Fibroblast of skin of right quadriceps (primary cell): ENCODE data around the gene PRKN.

Experiments used
- DNase-seq: peaks from one replicate; pipeline ENCODE4 v3.0.0-alpha.2; 2013

Gene PRKN

DNA sequence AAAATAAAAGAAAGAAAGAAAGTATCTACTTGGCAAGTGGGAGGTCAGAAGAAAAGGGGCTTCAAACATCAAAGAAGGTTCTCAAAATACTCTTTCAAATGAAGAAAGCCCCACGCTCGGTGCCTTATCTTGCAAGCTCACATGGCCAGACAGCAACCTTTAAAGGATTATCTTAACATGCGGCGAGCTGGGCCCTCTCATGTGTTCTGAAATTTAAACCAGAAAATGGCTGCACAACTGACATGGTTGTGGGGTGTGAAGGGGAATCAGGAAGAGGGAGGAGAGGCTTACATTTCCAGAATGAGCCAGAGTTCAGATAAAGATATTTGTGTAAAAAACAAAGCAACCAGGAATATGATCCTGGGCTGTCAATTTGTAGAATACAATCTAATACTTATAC, 363.1 kb downstream of the PRKN start:
- DNase-seq = no peak

DNA sequence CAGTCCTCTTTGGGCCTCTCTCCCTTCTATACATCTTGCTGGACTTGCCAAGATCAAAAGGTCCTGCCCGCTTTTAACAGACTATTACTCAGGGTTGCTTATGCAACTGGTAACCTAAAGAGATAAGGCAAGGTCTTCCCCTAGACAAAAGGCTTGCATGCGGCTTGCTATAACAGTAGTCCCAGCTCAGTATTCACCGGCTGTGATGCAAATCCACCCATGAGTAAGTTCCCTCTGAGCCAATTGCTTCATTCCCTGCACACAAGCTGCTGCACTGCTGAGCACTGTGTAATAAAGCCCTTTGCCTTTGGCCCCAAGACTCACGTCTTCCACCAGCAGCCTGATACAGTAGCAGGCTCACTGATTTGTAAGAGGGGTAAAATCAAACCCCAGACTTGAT, 363.8 kb downstream of the PRKN start:
- DNase-seq = no peak

DNA sequence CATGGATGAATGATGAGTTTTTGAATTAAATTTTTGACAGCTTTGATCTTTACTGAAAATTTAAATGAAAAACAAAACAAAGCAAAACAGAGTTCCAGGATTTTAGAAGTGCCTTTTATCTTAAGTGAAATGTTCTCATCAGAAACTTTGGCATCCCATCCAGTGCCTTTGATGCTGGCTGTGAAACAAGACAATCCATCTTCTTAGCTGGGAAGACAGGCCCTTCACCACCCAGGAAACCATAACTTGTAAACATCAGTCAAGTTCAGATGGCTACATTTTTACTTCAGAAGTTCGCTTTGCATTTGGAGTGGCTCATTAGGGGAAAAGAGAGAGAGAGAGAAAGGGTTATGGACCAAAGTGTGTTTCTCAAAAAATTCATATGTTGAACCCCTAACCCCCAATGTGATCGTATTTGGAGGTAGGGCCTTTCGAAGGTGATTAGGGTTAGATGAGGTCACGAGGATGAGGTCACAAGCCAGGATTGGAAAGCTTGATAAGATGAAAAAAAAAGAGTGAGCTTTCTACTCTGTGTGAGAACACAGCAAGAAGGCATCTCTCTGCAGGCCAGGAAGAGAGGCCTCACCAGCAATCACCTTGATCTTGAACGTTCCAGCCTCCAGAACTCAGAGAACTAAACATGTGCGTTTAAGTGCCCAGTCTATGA, 366.5 kb downstream of the PRKN start:
- no peak for DNase-seq

GRCh38 chr6:162358625-162359024, 368.9 kb downstream of the PRKN start:
- no peak for DNase-seq

DNA sequence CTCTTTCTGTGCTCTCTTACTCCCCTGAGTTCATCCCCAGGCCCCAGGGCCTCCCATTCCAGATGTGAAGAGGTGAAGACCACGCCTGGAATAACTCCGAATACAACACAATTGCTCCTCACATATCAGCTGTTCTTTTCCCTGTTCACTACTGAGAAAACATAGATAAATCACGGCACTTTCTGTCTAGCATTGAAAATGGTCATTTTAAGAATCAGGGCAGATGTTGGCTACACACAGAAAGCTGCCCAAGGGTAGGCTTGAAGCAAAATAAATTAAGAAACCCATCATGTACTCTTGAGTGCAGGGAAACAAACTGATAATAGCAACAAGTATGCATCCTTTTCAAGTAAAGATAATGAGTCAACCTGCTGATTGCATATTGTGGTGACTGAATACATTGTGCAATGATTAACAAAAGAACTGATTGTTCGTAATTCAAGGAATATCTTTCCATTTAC, 382.5 kb downstream of the PRKN start:
- peak; percentile 47 for DNase-seq

- DNase-seq = no peak
Observed at GRCh38 chr6:162344646-162345010, 382.9 kb downstream of the PRKN start.

DNA sequence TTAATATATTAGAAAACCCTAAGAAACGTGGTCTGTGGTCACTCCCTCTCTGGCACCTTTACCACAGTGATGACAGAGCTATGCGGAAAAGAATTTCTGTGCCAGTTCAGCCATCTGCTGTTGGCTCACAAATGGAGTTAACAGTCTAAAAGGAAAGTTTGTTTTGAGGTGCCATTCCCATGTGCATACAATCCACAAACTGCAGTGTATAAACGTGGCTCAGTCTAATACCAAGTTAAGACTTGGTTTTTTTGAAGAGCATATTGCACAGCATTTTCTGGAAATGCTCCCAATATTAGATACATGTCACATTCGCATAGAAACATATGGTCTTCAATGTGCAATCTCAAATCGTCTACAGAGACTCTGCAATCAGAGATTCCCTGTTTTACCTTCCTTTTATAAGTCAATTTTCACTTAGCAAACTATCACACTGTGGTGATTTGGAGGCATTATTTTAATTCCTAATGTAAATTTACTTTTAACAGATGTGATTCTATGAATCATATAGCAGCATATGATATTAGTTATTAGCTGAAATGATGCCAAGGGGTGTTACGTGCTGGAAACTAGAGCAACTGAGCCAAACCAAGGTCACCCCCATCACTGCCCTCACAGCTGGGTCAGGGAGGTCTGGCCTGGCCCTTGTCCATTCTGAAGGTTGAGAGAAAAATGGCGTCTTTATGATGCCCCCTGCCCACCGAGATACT, 383.5 kb downstream of the PRKN start:
- peak; percentile 44 for DNase-seq

DNA sequence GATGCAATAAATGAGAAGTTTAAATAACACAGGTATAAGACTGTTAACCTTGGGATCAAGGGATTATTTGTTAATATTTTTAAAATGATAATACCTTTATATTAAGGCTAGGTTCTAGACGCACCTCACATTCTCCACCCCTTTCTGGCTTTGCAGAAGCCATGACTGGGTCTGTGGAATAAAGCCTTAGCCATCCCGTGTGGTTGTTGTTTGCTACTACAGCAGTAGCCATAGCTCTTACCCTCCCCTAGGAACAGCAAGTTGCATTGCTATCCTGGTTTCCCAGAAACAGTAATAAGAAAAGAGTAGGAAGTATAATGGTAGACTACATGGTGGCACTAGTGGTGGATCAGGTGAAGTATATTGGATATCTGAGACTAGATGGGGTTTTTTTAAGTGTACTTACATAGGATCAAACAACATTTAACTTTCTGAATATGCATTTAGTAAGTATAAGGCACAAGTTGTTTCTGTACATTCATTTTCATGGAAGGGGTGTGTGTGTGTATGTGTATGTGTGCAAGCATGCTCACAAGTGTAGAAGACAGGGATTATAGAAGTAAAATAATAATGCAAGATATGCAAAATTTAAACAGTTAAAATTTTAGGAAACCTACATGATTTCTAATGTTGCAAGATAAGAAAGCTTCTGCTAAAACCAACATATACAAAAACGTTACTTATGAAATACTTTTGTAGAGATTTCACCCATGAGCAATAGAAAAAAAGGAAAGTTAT, 384.2 kb downstream of the PRKN start:
- DNase-seq = no peak

DNA sequence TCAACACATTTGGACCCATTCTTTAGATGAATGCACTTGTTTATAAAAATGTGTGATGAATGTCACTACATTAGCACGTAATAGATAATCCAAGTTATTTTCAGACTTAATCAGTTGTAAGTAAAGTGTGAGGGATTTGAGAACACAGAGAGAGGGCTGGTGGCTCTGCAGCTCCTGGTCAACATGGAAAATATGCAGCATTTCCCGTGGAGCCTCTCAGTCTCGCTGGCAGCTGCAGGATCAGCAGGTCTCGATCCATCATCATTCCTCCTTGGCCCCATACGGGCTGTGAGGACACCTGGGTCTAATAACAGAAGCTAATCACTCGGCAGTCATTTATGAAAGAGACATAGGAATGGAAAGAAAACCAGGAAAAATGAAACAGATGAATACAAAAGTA, 390.2 kb downstream of the PRKN start:
- no peak for DNase-seq

GRCh38 chr6:162336359-162336758, 391.2 kb downstream of the PRKN start:
- DNase-seq = no peak

DNA sequence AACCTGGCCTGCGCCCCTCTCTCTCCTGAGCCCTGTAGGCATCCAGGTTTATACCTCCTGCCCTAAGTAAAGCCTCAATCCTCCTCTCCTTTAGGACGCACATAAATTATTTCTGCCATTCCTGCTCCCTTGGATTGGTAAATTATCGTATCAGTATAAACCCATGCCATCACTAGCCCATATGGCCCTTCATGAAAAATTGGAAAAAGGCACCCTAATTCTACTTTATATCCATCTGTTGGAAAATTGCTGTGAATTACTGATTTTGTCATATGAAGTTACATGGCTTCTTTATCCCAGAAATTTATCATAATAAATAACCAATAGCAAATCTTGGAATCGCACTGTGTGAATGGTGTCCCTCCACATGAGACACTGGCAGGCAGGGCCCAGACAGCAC, 395.2 kb downstream of the PRKN start:
- no peak for DNase-seq

- DNase-seq = no peak
Observed at GRCh38 chr6:162331911-162332310, 395.7 kb downstream of the PRKN start.

- DNase-seq = no peak
Observed at GRCh38 chr6:162325826-162326225, 401.7 kb downstream of the PRKN start.

DNA sequence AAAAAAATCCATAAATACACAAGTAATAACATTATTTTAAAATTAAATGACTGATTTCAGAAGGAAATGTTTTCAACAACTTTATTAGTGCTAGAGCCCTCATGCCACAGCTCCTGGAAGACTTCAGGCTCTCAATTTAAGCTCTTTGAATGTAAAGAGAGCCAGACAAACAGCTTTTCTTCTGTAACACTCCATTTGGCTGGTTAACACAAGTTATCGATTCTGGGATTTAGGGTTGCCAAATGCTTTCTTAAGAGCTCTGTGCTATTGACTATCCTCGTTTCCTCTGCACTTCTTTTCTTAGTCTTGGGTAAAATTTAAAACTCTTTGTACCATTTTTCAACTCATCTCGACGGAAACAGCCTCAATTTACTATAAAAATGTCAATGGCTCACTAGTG, 402.5 kb downstream of the PRKN start:
- no peak for DNase-seq

DNA sequence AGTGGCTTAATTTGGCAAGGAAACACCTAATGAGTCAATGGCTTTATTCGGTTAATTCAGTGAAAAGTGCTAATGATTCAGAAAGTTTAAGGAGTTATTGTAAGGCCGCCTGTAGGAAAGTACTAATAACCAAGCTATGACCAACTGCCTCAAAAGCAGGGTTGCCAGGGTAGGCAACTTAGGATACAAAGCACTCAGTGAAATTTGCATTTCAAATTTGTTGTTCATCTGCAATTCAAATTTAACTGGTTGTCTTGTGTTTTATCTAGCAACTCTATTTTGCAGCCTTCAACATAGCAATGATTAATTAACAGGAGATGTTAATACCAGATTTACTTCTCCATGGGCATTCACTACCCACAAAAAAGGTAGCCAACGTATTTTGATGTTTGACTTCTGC, 412.3 kb downstream of the PRKN start:
- DNase-seq = no peak

DNA sequence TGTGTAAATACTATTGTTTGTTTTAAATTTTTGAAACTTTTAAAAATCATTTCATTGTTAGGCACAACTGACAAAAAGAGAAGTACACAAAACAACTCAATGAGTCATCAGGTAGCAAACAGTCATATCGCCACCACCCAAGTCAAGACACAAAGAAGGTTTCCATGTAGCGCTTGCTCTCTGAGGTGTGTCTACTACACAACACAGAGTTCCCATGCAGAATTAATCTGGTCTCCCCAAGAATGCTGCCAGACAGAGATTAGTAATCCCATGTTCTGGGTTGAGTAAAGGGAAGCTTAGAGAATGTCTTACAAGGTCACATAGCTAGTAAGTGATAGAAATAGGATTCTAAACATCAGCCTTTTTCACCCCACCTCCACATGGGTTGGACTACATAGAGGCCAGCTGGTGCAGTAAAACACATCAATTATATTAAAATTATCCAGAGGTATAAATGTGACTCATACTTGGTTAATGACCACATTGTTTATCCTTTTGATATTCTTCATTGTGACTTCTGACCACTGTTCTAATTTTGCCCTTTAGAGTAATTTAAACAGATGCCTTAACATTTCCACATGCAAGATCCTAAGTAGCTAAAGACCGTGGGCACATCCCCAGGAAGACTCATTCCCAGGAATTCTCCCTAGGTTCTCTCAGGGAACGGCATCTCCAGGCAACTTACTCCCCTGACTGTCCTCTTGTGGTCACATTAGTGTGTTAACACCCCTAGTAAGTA, 413.5 kb downstream of the PRKN start:
- DNase-seq = peak; percentile 22

GRCh38 chr6:162307865-162308264, 419.7 kb downstream of the PRKN start:
- no peak for DNase-seq

GRCh38 chr6:162306616-162307015, 420.9 kb downstream of the PRKN start:
- no peak for DNase-seq

DNA sequence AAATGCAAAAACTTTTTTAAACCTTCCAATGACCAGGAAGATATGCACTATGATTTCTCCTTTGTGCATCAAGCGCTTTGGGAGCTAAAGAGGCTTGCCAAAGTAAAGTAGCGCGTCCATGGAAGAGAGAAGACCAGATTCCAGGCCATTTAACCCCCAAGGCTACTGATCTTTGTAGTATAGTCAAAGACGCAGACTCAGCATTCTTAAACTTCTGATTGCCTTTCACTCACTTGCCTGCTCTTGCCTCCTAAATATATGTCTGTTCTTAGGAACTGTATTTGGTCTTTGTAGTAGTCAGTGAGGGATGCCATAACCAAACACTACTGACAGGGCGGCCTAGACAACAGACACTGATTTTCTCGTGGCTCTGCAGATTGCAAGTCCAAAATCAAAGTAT, 426.4 kb downstream of the PRKN start:
- DNase-seq = no peak

GRCh38 chr6:162294029-162294428, 433.5 kb downstream of the PRKN start:
- no peak for DNase-seq

DNA sequence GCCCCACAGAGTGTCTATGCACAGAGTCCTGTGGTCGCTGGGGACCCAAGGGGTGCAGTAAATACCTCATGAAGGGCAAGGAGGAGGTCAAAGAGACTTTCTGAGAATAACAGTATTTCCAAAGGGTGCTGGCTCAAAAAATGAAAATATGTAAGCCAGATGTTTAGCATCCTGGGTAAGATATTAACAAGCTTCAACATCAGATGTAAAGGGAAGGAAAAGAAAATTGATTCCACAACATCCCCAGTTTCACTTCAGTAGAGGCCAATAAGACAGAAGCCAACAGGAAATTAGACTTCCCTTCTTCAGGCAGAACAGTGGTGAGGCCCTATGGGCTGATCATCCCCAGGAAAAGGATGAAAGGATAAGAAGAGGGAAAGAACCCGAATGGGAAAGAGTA, 434.7 kb downstream of the PRKN start:
- no peak for DNase-seq

DNA sequence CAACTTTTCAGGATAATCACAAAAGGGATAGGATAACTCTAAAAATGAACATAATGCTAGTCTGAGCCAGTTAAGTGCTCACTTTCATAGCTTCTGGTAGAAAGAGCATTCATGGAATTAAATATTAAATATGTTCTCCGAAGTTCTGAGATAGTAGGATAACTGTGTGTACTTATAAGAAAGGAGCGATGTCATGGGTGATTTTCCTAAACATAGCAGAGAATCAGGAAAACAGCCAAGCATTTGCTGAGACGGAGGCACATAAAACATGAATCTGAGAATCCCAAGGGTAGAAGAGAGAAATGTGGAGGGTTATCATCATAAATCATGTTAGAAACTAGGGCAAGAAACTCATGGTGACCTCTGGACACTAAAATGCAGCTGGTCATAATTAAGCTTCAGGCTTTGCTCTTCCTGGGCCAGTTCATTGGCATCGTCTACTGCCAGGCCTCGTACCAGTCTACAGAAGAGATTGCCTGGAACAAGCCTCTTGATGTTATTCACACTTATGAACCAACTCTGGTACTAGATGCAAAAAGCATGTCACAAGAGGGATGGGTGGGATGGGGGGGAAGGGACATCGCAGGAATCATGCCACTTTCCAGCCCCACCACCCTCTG, 436.6 kb downstream of the PRKN start:
- DNase-seq = no peak

DNA sequence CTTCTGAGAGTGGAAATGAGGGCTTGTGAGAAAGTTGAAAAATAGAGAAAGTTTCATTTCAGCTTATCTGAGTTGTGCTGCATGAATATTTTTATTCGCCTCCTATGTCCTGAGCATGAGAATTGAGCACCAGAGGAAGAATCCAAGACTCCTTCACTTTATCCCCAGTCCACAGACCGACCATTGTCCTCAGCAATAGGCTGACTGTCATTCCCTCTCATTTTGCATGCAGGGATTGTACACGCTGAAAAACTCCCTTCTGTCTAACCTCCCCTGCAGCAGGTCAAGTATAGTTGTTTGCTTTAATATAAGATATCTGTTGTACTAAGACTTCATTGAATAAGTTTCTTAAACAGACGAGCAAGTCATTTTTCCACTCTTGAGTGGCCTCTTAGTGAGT, 437.6 kb downstream of the PRKN start:
- DNase-seq = no peak
